NOMO-1 treated with dmso at 0.1 percent for 144 hours (cell line): ENCODE results near the gene NDUFB1.

ENCODE experiments used
- DNase-seq: peaks from one replicate; lab custom pipeline; 2025; ENCODE audit not compliant: unreplicated experiment; lab: John Stamatoyannopoulos, UW

The NDUFB1 gene

DNA sequence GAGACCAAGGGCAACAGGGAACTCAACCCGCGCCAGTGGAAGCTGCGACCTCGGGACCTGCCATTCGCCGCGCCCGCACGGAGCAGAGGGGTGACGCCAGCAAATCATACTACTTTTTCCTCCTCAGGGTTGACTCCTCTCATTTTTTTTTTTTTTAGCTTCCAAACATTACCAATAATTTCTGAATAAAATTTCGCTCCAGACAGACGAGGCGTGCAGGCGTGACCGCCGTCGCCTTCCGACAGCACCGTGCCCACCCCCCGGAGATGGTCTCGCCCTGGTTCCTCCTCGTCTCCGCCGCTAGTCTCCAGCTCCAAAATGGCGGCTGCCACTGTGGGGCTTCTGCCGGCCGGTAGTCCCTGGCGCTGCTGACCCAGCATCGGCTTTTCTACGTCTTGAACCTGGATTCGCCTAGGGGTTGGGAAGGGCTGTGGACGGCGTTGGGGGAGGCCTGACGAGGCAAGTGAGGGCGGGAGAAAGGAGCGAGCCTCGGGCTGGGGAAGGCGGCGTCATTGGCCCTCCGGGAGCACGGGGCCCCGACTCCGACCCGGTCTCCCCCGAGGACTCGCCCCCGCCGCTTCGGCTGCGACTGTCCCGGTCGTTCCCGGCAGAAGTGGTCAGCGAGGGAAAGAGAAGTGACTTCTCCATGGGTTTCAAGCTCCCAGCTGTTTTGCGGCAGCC, at the start of gene NDUFB1, which contains the start of gene CPSF2:
Gene NDUFB1, minus strand, starts transcription at position 37 of the 681 bp plus-strand sequence. CDS start 4,069 bp downstream, outside the sequence.
Gene CPSF2, plus strand, starts transcription at position 300 of the 681 bp plus-strand sequence. CDS start 9,016 bp downstream, outside the sequence.
- DNase-seq: peak; percentile 88

- no peak for DNase-seq
Measured at GRCh38 chr14:92164958-92165357, 43.5 kb upstream of the NDUFB1 start.

GRCh38 chr14:92161521-92161920, 40.0 kb upstream of the NDUFB1 start:
- DNase-seq: no peak

DNA sequence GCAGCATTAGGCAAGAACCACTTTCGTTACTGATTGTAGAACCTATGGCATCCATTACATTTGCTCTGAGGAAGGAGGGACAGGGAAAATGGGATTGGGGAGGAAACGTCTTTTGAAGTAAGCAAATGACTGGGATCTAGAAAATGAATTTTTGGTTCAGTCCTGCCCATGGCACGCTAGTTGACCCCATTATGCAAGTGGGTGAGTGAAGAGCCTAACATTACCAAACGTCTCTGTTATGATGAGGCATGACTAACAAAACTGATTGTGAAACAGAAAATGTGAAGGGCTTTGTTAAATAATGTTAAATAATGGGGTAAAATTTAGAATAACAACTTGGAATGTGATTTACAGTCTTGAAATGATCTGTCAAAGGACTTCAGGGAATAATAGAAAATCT, 39.1 kb upstream of the NDUFB1 start:
- DNase-seq: no peak

GRCh38 chr14:92154283-92154942, 32.9 kb upstream of the NDUFB1 start:
- no peak for DNase-seq

GRCh38 chr14:92153581-92153980, 32.1 kb upstream of the NDUFB1 start:
- DNase-seq: no peak

DNA sequence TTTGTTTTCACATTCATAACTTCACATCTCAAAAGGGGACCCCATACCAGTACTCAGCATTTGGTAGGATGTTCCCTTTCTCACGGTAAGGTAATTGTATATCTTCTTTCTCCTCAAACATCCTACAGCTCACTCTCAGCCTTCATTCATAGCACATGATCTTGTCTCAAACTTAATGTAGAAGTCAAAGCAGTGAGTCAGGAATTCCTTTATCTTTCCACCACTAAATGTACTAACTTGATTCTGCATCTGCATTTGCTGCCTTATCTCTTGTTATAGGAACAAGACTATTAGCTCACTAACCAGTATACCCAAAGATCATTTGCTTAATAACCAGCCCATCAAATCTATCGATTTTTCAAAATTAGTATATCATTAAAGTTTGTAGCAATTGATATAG, 23.2 kb upstream of the NDUFB1 start:
- DNase-seq: no peak

- DNase-seq: no peak
Measured at GRCh38 chr14:92143962-92144361, 22.5 kb upstream of the NDUFB1 start.

- no peak for DNase-seq
Measured at GRCh38 chr14:92143309-92143708, 21.8 kb upstream of the NDUFB1 start.

DNA sequence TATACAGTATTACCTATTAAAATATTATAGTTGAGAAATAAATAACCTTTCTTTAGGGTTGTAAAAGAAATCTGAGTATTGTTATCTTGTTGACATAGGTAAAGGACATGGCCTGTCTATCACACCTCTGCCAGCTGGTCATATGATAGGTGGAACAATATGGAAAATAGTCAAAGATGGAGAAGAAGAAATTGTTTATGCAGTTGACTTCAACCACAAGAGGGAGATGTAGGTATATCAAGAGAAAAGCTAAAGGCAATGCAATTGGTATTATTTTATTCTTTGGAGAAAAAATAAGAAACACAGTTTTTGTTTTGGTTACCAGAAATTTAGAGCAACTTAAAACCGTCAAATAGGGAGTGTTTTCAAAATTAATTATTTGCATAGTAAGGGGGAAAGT, 13.8 kb upstream of the NDUFB1 start:
- DNase-seq: no peak

- no peak for DNase-seq
Measured at GRCh38 chr14:92134456-92134855, 12.9 kb upstream of the NDUFB1 start.

- DNase-seq: no peak
Measured at GRCh38 chr14:92122761-92123160, 1.3 kb upstream of the NDUFB1 start.

- no peak for DNase-seq
Measured at GRCh38 chr14:92122351-92122677, 808 bp upstream of the NDUFB1 start.

GRCh38 chr14:92121207-92121669, 268 bp downstream of the NDUFB1 start:
- no peak for DNase-seq

GRCh38 chr14:92109490-92109889, 12.0 kb downstream of the NDUFB1 start:
- no peak for DNase-seq

DNA sequence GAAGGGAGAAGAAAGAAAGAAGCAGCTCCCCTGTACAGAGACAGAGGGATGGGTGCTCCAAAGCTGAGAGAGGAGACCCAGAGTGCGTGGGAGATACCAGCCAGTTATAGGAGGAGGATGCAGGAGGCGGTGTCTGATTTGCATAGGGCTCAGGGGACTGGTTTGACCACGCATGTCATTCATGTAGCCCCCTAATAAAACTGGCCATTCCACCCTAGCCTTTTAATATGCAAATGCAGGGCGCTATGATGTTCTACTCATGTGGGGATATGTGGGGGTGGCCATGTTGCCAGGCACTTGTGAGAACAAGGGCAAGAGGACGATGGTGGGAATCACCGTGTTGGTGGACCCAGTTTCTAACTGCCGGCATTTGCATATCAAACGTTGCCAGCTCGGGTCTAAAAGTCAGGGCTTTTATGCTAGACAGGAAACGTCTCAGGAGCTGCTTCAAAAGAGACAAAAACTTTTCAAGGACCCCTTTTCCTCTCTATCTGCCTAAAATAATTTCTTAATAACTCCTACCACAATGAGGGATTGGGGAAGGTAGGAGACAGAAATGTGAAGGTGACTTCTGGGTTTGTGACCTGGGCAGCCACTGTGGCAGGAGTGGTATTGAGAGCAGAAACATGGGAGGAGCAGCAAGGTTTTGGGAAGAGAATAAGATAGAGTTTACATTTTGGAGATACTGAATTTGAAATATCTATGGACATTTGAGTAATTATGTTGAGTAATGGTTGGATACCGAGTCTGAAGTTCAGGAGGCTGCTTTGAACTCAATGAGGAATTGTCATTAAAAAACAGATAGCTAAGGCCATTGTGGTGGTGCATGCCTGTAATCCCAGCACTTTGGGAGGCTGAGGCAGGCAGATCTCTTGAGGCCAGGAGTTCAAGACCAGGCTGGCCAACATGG, 12.9 kb downstream of the NDUFB1 start:
- no peak for DNase-seq

- DNase-seq: peak; percentile 96
Measured at GRCh38 chr14:92106143-92106926, 15.2 kb downstream of the NDUFB1 start, which contains the start of gene ATXN3. ATXN3 (minus strand) TSS chr14:92106582; CDS start chr14:92106552, 30 bp downstream.

DNA sequence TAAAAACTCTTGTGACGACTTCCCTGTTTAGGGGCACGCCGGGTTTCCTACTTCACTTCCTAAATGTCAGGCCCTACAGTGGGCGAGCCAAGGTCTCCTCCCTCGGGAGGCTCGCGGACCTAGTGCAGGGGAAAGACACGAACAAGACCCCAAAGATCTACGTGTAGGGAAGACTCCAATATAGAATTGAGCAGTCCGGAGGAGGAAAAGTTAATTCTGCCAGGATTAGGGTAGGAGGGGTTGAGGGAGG, 15.7 kb downstream of the NDUFB1 start:
- no peak for DNase-seq

GRCh38 chr14:92105073-92105892, 16.2 kb downstream of the NDUFB1 start:
- DNase-seq: no peak

- DNase-seq: no peak
Measured at GRCh38 chr14:92103363-92103989, 18.0 kb downstream of the NDUFB1 start.
